ENCODE data around the gene FRZB.

GRCh38 chr2:182868054-182868796, 1.8 kb upstream of the FRZB start:
- TF ChIP-seq, protein P1, sequence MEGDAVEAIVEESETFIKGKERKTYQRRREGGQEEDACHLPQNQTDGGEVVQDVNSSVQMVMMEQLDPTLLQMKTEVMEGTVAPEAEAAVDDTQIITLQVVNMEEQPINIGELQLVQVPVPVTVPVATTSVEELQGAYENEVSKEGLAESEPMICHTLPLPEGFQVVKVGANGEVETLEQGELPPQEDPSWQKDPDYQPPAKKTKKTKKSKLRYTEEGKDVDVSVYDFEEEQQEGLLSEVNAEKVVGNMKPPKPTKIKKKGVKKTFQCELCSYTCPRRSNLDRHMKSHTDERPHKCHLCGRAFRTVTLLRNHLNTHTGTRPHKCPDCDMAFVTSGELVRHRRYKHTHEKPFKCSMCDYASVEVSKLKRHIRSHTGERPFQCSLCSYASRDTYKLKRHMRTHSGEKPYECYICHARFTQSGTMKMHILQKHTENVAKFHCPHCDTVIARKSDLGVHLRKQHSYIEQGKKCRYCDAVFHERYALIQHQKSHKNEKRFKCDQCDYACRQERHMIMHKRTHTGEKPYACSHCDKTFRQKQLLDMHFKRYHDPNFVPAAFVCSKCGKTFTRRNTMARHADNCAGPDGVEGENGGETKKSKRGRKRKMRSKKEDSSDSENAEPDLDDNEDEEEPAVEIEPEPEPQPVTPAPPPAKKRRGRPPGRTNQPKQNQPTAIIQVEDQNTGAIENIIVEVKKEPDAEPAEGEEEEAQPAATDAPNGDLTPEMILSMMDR (IDR thresholded peaks at IDR 0.05), result no peak
- TF ChIP-seq POLR2A (IDR thresholded peaks at IDR 0.05), result no peak

Measured in thyroid gland (tissue), 4 donors.